LNCAP (cell line): Measurements from ENCODE around the gene CHPF2.

ENCODE experiments used
- CTCF ChIP-seq: fragments of 450-650 bp; IDR thresholded peaks from 2 replicates; pipeline ENCODE4 v1.5.1; 2017; ENCODE audit warnings: mild to moderate bottlenecking

Gene CHPF2

GRCh38 chr7:151208253-151208862 lies 23.9 kb upstream of the CHPF2 start:
- no peak for TF ChIP-seq CTCF

GRCh38 chr7:151209588-151209987 lies 22.7 kb upstream of the CHPF2 start:
- TF ChIP-seq CTCF: no peak

- no peak for TF ChIP-seq CTCF
These were observed 22.0 kb upstream of the CHPF2 start, which contains the start of gene H2BK1 for GRCh38 chr7:151210087-151210854. Gene H2BK1, minus strand, starts transcription at chr7:151210488. Its CDS starts 170 bp downstream, at chr7:151210318.

- TF ChIP-seq CTCF: no peak
These were observed 21.0 kb upstream of the CHPF2 start for GRCh38 chr7:151211155-151211772.

GRCh38 chr7:151212626-151213025 lies 19.7 kb upstream of the CHPF2 start:
- no peak for TF ChIP-seq CTCF

GRCh38 chr7:151213826-151214225 lies 18.5 kb upstream of the CHPF2 start:
- no peak for TF ChIP-seq CTCF

GRCh38 chr7:151215396-151215795 lies 16.9 kb upstream of the CHPF2 start:
- no peak for TF ChIP-seq CTCF
